ENCODE measurements around the gene SFTPA2.

GRCh38 chr10:79560160-79560709, at the start of gene SFTPA2:
- no peak for TF ChIP-seq CTCF (IDR thresholded peaks at IDR 0.05)
- TF ChIP-seq POLR2A (IDR thresholded peaks at IDR 0.05): no peak
- no peak for TF ChIP-seq POLR2AphosphoS5 (IDR thresholded peaks at IDR 0.05)
- no peak for TF ChIP-seq EP300 (IDR thresholded peaks at IDR 0.05)

All from gastroesophageal sphincter (tissue), 3 donors.